HepG2 (cell line): ENCODE data around the gene TCAP. TPM values are rescaled to one million over a fixed set of nuclear protein-coding genes. Genes with fewer than 3 reads are reported as not detected.

Experiments used
- CCAR2 ChIP-seq: fragments of 200-400 bp; formaldehyde crosslinking; optimal IDR thresholded peaks from 2 replicates; pipeline ENCODE3; 2018; ENCODE audit warnings: low read depth, mild to moderate bottlenecking, low read length, moderate library complexity
- DRAP1 ChIP-seq: IDR thresholded peaks from 2 replicates; pipeline ENCODE4 v1.6.1; 2016; ENCODE audit warnings: missing genetic modification reagents, missing compliant biosample characterization
- E2F1 ChIP-seq: sonication (generic); formaldehyde crosslinking; IDR thresholded peaks from 2 replicates; pipeline ENCODE4 v1.5.0; 2020; ENCODE audit warnings: missing genetic modification reagents
- HNRNPL ChIP-seq: fragments of 200-400 bp; formaldehyde crosslinking; IDR thresholded peaks from 2 replicates; pipeline ENCODE4 v1.6.1; 2017; ENCODE audit warnings: mild to moderate bottlenecking, low read depth, low read length
- HOXA3 ChIP-seq: sonication (generic); formaldehyde crosslinking; IDR thresholded peaks from 2 replicates; pipeline ENCODE4 v1.5.0; 2020; ENCODE audit warnings: missing genetic modification reagents
- NFKBIZ ChIP-seq: IDR thresholded peaks from 2 replicates; pipeline ENCODE4 v1.6.1; 2018; ENCODE audit warnings: missing genetic modification reagents, missing compliant biosample characterization
- ONECUT2 ChIP-seq: sonication (generic); formaldehyde crosslinking; IDR thresholded peaks from 2 replicates; pipeline ENCODE4 v1.4.0; 2020; ENCODE audit warnings: missing genetic modification reagents
- PHF21A ChIP-seq: sonication (generic); formaldehyde crosslinking; IDR thresholded peaks from 2 replicates; pipeline ENCODE4 v1.5.0; 2020; ENCODE audit warnings: mild to moderate bottlenecking, missing genetic modification reagents
- RNF2 ChIP-seq: fragments of 450-650 bp; conservative IDR thresholded peaks from 2 replicates; pipeline ENCODE4 v1.6.1; 2016; ENCODE audit warnings: low read depth
- SMC3 ChIP-seq: IDR thresholded peaks from 2 replicates; pipeline ENCODE4 v1.6.1; 2011; ENCODE audit warnings: low read length, improper control_type of control experiment
- SRY ChIP-seq: sonication (generic); formaldehyde crosslinking; IDR thresholded peaks from 2 replicates; pipeline ENCODE4 v1.8.0; 2022; ENCODE audit warnings: mild to moderate bottlenecking, missing genetic modification reagents
- TERF1 ChIP-seq: sonication (generic); formaldehyde crosslinking; IDR thresholded peaks from 2 replicates; pipeline ENCODE4 v1.8.0; 2022; ENCODE audit warnings: mild to moderate bottlenecking, missing genetic modification reagents, moderate library complexity
- UBTF ChIP-seq: sonication (generic); formaldehyde crosslinking; IDR thresholded peaks from 2 replicates; pipeline ENCODE4 v1.4.0; 2020; ENCODE audit warnings: mild to moderate bottlenecking, missing genetic modification reagents
- ZFYVE20 ChIP-seq: sonication (generic); formaldehyde crosslinking; IDR thresholded peaks from 2 replicates; pipeline ENCODE4 v1.8.0; 2023; ENCODE audit warnings: low read depth, mild to moderate bottlenecking, moderate library complexity, missing genetic modification reagents, borderline replicate concordance
- ZNF280D ChIP-seq: sonication (generic); formaldehyde crosslinking; IDR thresholded peaks from 2 replicates; pipeline ENCODE4 v1.5.1; 2020; ENCODE audit warnings: mild to moderate bottlenecking, missing genetic modification reagents
- ZNF30 ChIP-seq: sonication (generic); formaldehyde crosslinking; IDR thresholded peaks from 2 replicates; pipeline ENCODE4 v1.5.0; 2020; ENCODE audit warnings: mild to moderate bottlenecking, missing genetic modification reagents
- ZNF383 ChIP-seq: sonication (generic); formaldehyde crosslinking; IDR thresholded peaks from 2 replicates; pipeline ENCODE4 v1.4.0; 2020; ENCODE audit warnings: missing genetic modification reagents, mild to moderate bottlenecking, borderline replicate concordance
- ZNF414 ChIP-seq: sonication (generic); formaldehyde crosslinking; IDR thresholded peaks from 2 replicates; pipeline ENCODE4 v1.5.0; 2020; ENCODE audit warnings: missing genetic modification reagents
- ZNF629 ChIP-seq: sonication (generic); formaldehyde crosslinking; conservative IDR thresholded peaks from 2 replicates; pipeline ENCODE4 v1.5.0; 2020; ENCODE audit warnings: missing genetic modification reagents
- ZNF792 ChIP-seq: IDR thresholded peaks from 2 replicates; pipeline ENCODE4 v1.6.1; 2016
- ZSCAN25 ChIP-seq: sonication (generic); formaldehyde crosslinking; IDR thresholded peaks from 2 replicates; pipeline ENCODE4 v1.8.0; 2022; ENCODE audit warnings: mild to moderate bottlenecking, missing genetic modification reagents
- polyA plus RNA-seq, 8 experiments: library from polyadenylated mRNA; depleted of rRNA in 3 of 8; stranded (reverse) in 7 of 8; unstranded in 1 of 8; fragments of >200 nt; fragmentation: Illumina TruSeq in 4 of 8; extraction: Trizol in 4 of 8; gene quantifications; 2 replicates each; pipeline versions ENCODE4 v1.2.1 to v1.2.3, GENCODE V29; 2011 to 2016; ENCODE audit warnings: low read depth in 4 of 8, missing spikeins in 1 of 8, mixed read lengths in 1 of 8; ENCODE audit not compliant: insufficient read depth in 1 of 8
- total RNA-seq, 5 experiments: library from RNA; depleted of rRNA; stranded (reverse); fragments of >200 nt; fragmentation: Illumina TruSeq; extraction: Trizol; gene quantifications; 2 replicates each; pipeline ENCODE4 v1.2.3, GENCODE V29; 2016; ENCODE audit warnings: low read depth in 1 of 5

The TCAP gene
- total and polyA plus RNA-seq, 2 of the 13 experiments (the other 11 are each of a cell fraction or from before 2014, with no cell fraction given) = 0.24 to 0.65 TPM

- TF ChIP-seq DRAP1 (CRISPR knock-in tag) = peak; percentile 72
- TF ChIP-seq HOXA3 (CRISPR knock-in tag) = peak; percentile 87
- peak; percentile 66; the same call in 1 of the 2 replicates for TF ChIP-seq ZFYVE20 (CRISPR knock-in tag)
- peak; percentile 91 for TF ChIP-seq ZNF414 (CRISPR knock-in tag)
- peak; percentile 97 for TF ChIP-seq SRY (CRISPR knock-in tag)
- no peak for TF ChIP-seq ZNF629 (CRISPR knock-in tag)
- TF ChIP-seq NFKBIZ = no peak
- no peak for TF ChIP-seq CCAR2
- TF ChIP-seq ZNF383 (CRISPR knock-in tag) = 0 out of 2 replicates have a peak, but pooled peaks have one; percentile 22
- TF ChIP-seq PHF21A (CRISPR knock-in tag) = 0 out of 2 replicates have a peak, but pooled peaks have one; percentile 17
- TF ChIP-seq ZNF792 (CRISPR knock-in tag) = peak; percentile 83
- TF ChIP-seq ONECUT2 (CRISPR knock-in tag) = no peak
- no peak for TF ChIP-seq ZNF280D
- peak; percentile 40; the same call in 1 of the 2 replicates for TF ChIP-seq TERF1 (CRISPR knock-in tag)
- TF ChIP-seq HNRNPL = 0 out of 2 replicates have a peak, but pooled peaks have one; percentile 25
- no peak for TF ChIP-seq SMC3
- peak; percentile 81; the same call in 1 of the 2 replicates for TF ChIP-seq ZNF30 (CRISPR knock-in tag)
- TF ChIP-seq RNF2 = no peak
- TF ChIP-seq E2F1 (CRISPR knock-in tag) = peak; percentile 74
- peak; percentile 74; the same call in 1 of the 2 replicates for TF ChIP-seq ZSCAN25 (CRISPR knock-in tag)
- TF ChIP-seq UBTF (CRISPR knock-in tag) = peak; percentile 86
Measured at GRCh38 chr17:39636927-39637736, 28.0 kb upstream of the TCAP start, which contains the start of gene STARD3 (continued).
